Hepatocyte (in vitro differentiated cells): Measurements from ENCODE around the gene LHPP.

ENCODE experiments used
- EZH2 ChIP-seq: fragments of 200-600 bp; sonication (generic); IDR thresholded peaks from 2 replicates; pipeline ENCODE4 v1.6.1; 2016; ENCODE audit warnings: antibody characterized with exemption, mild to moderate bottlenecking, borderline replicate concordance
- EZH2phosphoT487 ChIP-seq: fragments of 200-600 bp; sonication (generic); IDR thresholded peaks from one replicate; pipeline ENCODE4 v1.6.1; 2018; ENCODE audit warnings: antibody characterized with exemption, mild to moderate bottlenecking, low read depth, moderate library complexity; ENCODE audit not compliant: unreplicated experiment, severe bottlenecking
- TF ChIP-seq, protein P1 (sequence below): fragments of 200-600 bp; sonication (generic); IDR thresholded peaks from 2 replicates; pipeline ENCODE4 v1.5.1; 2016; ENCODE audit warnings: antibody characterized with exemption, mild to moderate bottlenecking; ENCODE audit not compliant: poor library complexity

DNA sequence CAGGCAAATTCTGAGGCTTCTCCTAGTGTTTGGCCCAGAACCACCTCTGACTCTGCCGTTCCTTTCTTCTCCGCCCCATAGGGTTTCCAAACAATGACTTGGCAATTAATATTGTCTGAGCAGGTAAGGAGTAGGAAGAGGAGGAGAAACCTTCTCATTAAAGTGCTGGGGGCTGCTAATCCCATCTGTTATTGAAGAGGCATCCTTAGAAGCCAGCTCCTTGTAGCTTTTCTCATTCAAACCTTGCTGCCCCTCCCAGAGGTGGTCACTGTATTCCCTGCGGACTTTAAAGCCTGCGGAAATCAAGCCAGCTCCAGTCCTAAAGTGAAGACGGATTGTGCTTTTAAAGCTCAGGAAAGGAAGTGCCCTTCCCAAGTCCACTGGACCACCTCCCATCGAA, 10.3 kb upstream of the LHPP start:
- TF ChIP-seq EZH2 (no peak), EZH2phosphoT487 (no peak)
- TF ChIP-seq, protein P1, sequence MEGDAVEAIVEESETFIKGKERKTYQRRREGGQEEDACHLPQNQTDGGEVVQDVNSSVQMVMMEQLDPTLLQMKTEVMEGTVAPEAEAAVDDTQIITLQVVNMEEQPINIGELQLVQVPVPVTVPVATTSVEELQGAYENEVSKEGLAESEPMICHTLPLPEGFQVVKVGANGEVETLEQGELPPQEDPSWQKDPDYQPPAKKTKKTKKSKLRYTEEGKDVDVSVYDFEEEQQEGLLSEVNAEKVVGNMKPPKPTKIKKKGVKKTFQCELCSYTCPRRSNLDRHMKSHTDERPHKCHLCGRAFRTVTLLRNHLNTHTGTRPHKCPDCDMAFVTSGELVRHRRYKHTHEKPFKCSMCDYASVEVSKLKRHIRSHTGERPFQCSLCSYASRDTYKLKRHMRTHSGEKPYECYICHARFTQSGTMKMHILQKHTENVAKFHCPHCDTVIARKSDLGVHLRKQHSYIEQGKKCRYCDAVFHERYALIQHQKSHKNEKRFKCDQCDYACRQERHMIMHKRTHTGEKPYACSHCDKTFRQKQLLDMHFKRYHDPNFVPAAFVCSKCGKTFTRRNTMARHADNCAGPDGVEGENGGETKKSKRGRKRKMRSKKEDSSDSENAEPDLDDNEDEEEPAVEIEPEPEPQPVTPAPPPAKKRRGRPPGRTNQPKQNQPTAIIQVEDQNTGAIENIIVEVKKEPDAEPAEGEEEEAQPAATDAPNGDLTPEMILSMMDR: no peak
